HCT116 (cell line): ENCODE results near the gene NLRP4.

Source experiments
- ATF3 ChIP-seq: IDR thresholded peaks from 2 replicates; pipeline ENCODE4 v1.6.1; 2012
- CBX3 ChIP-seq: IDR thresholded peaks from 2 replicates; pipeline ENCODE4 v1.6.1; 2012; ENCODE audit warnings: low read depth
- CTCF ChIP-seq, 3 experiments: fragments of 200-600 bp in 1 of 3; sonication (generic) in 1 of 3; IDR thresholded peaks in 2 of 3; conservative IDR thresholded peaks in 1 of 3; 2 replicates each; pipeline ENCODE4 v1.5.1; 2012 to 2017; ENCODE audit warnings: low read depth in 2 of 3, low read length in 2 of 3, antibody characterized with exemption in 1 of 3, borderline replicate concordance in 1 of 3, control low read depth in 1 of 3, mild to moderate bottlenecking in 1 of 3, mixed read lengths in 1 of 3, mixed run types in 1 of 3, moderate library complexity in 1 of 3; ENCODE audit not compliant: insufficient read depth in 1 of 3
- ELF1 ChIP-seq: IDR thresholded peaks from 2 replicates; pipeline ENCODE4 v1.6.1; 2012; ENCODE audit warnings: low read depth, borderline replicate concordance
- EZH2 ChIP-seq: fragments of 200-600 bp; sonication (generic); IDR thresholded peaks from 2 replicates; pipeline ENCODE4 v1.6.1; 2017; ENCODE audit warnings: antibody characterized with exemption, mixed run types
- FOSL1 ChIP-seq: IDR thresholded peaks from 2 replicates; pipeline ENCODE4 v1.6.1; 2012; ENCODE audit warnings: low read depth
- POLR2A ChIP-seq: IDR thresholded peaks from 2 replicates; pipeline ENCODE4 v1.7.0; 2011; ENCODE audit warnings: borderline replicate concordance; ENCODE audit not compliant: insufficient read depth, insufficient read length; ENCODE audit errors: extremely low read depth
- POLR2AphosphoS5 ChIP-seq: IDR thresholded peaks from 2 replicates; pipeline ENCODE4 v1.6.1; 2011; ENCODE audit warnings: mild to moderate bottlenecking, low read depth, low read length, moderate library complexity
- RAD21 ChIP-seq: IDR thresholded peaks from 2 replicates; pipeline ENCODE4 v1.6.1; 2012; ENCODE audit warnings: low read depth, mild to moderate bottlenecking
- SP1 ChIP-seq: IDR thresholded peaks from 2 replicates; pipeline ENCODE4 v1.6.1; 2012; ENCODE audit warnings: low read depth
- ZBTB33 ChIP-seq: IDR thresholded peaks from 2 replicates; pipeline ENCODE4 v1.6.1; 2011; ENCODE audit warnings: mild to moderate bottlenecking, low read length, moderate library complexity; ENCODE audit not compliant: insufficient replicate concordance; ENCODE audit errors: extremely low read depth
- ZNF274 ChIP-seq: fragments of 200-500 bp; sonication (Bioruptor generic); IDR thresholded peaks from 2 replicates; pipeline ENCODE4 v1.6.1; 2014; ENCODE audit warnings: mild to moderate bottlenecking, low read depth, low read length, inconsistent platforms
- TF ChIP-seq, protein P1 (sequence below): IDR thresholded peaks from 2 replicates; pipeline ENCODE4 v1.6.1; 2012; ENCODE audit warnings: low read depth
- TF ChIP-seq, protein P2 (sequence below): IDR thresholded peaks from 2 replicates; pipeline ENCODE4 v1.6.1; 2012

- TF ChIP-seq POLR2A (no peak), CTCF (IDR thresholded peaks at IDR 0.05 in 2 of 3, conservative IDR thresholded peaks at IDR 0.05 in 1 of 3; ENCODE audit: borderline replicate concordance in 1 of 3, insufficient read depth in 1 of 3, low read depth in 2 of 3, low read length in 2 of 3) (no peak), ZBTB33 (no peak), ATF3 (no peak), EZH2 (no peak), FOSL1 (no peak), SP1 (no peak), ZNF274 (no peak), CBX3 (no peak), ELF1 (no peak), RAD21 (no peak), POLR2AphosphoS5 (no peak)
- TF ChIP-seq, protein P1, sequence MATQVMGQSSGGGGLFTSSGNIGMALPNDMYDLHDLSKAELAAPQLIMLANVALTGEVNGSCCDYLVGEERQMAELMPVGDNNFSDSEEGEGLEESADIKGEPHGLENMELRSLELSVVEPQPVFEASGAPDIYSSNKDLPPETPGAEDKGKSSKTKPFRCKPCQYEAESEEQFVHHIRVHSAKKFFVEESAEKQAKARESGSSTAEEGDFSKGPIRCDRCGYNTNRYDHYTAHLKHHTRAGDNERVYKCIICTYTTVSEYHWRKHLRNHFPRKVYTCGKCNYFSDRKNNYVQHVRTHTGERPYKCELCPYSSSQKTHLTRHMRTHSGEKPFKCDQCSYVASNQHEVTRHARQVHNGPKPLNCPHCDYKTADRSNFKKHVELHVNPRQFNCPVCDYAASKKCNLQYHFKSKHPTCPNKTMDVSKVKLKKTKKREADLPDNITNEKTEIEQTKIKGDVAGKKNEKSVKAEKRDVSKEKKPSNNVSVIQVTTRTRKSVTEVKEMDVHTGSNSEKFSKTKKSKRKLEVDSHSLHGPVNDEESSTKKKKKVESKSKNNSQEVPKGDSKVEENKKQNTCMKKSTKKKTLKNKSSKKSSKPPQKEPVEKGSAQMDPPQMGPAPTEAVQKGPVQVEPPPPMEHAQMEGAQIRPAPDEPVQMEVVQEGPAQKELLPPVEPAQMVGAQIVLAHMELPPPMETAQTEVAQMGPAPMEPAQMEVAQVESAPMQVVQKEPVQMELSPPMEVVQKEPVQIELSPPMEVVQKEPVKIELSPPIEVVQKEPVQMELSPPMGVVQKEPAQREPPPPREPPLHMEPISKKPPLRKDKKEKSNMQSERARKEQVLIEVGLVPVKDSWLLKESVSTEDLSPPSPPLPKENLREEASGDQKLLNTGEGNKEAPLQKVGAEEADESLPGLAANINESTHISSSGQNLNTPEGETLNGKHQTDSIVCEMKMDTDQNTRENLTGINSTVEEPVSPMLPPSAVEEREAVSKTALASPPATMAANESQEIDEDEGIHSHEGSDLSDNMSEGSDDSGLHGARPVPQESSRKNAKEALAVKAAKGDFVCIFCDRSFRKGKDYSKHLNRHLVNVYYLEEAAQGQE: no peak
- TF ChIP-seq, protein P2, sequence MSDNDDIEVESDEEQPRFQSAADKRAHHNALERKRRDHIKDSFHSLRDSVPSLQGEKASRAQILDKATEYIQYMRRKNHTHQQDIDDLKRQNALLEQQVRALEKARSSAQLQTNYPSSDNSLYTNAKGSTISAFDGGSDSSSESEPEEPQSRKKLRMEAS: no peak
Observed at GRCh38 chr19:55867101-55867500, 30.8 kb downstream of the NLRP4 start.
